ENCODE data around the gene WHRN.

The WHRN gene

GRCh38 chr9:114450833-114451706 is 54.2 kb downstream of the WHRN start:
- Histone ChIP-seq H3K4me1 (ENCODE audit: low read depth, poor library complexity, severe bottlenecking) (peaks cover 75% of the 10 kb centered on the region), H3K9ac (peak overlapping the region; percentile 4; the same call in 1 of the 2 replicates), H3K27ac (peak overlapping the region; percentile 89), H3K4me3 (IDR thresholded peaks at IDR 0.05; ENCODE audit: insufficient read depth, low read depth, low read length) (no peak overlapping the region), H4K20me1 (ENCODE audit: insufficient read depth) (no peaks in the 10 kb centered on the region), H3K36me3 (ENCODE audit: insufficient read depth) (no peaks in the 10 kb centered on the region), H3K27me3 (ENCODE audit: insufficient read depth, low read depth) (no peaks in the 10 kb centered on the region), H3K4me2 (peak overlapping the region; percentile 70), H3K79me2 (ENCODE audit: insufficient read depth, low read depth) (no peaks in the 10 kb centered on the region; the same call in 1 of the 2 replicates), H2AFZ (ENCODE audit: low read depth) (no peak overlapping the region)
- TF ChIP-seq CTCF (conservative IDR thresholded peaks at IDR 0.05; ENCODE audit: low read depth, low read length), result no peak

GRCh38 chr9:114450181-114450580 is 55.1 kb downstream of the WHRN start:
- no peaks in the 10 kb centered on the region for H3K27me3 ChIP-seq (ENCODE audit: insufficient read depth, low read depth)
- H4K20me1 ChIP-seq (ENCODE audit: insufficient read depth), result no peaks in the 10 kb centered on the region
- no peak overlapping the region for H3K27ac ChIP-seq
- no peak overlapping the region for H2AFZ ChIP-seq (ENCODE audit: low read depth)
- H3K79me2 ChIP-seq (ENCODE audit: insufficient read depth, low read depth), result no peaks in the 10 kb centered on the region; the same call in 1 of the 2 replicates
- H3K9ac ChIP-seq, result no peak overlapping the region
- peaks cover 75% of the 10 kb centered on the region for H3K4me1 ChIP-seq (ENCODE audit: low read depth, poor library complexity, severe bottlenecking)
- no peak for TF ChIP-seq CTCF (conservative IDR thresholded peaks at IDR 0.05; ENCODE audit: low read depth, low read length)
- no peak overlapping the region for H3K4me3 ChIP-seq (IDR thresholded peaks at IDR 0.05; ENCODE audit: insufficient read depth, low read depth, low read length)
- H3K4me2 ChIP-seq, result no peak overlapping the region; the same call in 1 of the 2 replicates
- H3K36me3 ChIP-seq (ENCODE audit: insufficient read depth), result no peaks in the 10 kb centered on the region

- no peak overlapping the region for H3K4me3 ChIP-seq (IDR thresholded peaks at IDR 0.05; ENCODE audit: insufficient read depth, low read depth, low read length)
- no peaks in the 10 kb centered on the region for H4K20me1 ChIP-seq (ENCODE audit: insufficient read depth)
- no peaks in the 10 kb centered on the region for H3K27me3 ChIP-seq (ENCODE audit: insufficient read depth, low read depth)
- H3K9ac ChIP-seq, result no peak overlapping the region
- no peaks in the 10 kb centered on the region; the same call in 1 of the 2 replicates for H3K79me2 ChIP-seq (ENCODE audit: insufficient read depth, low read depth)
- no peak overlapping the region; the same call in 1 of the 2 replicates for H3K27ac ChIP-seq
- peaks cover 66% of the 10 kb centered on the region for H3K4me1 ChIP-seq (ENCODE audit: low read depth, poor library complexity, severe bottlenecking)
- H3K4me2 ChIP-seq, result peak overlapping the region; percentile 19; the same call in 1 of the 2 replicates
- no peak overlapping the region for H2AFZ ChIP-seq (ENCODE audit: low read depth)
- no peak for TF ChIP-seq CTCF (conservative IDR thresholded peaks at IDR 0.05; ENCODE audit: low read depth, low read length)
- H3K36me3 ChIP-seq (ENCODE audit: insufficient read depth), result no peaks in the 10 kb centered on the region
Observed at GRCh38 chr9:114449236-114449635, 56.0 kb downstream of the WHRN start.

GRCh38 chr9:114448706-114449105 is 56.6 kb downstream of the WHRN start:
- H3K79me2 ChIP-seq (ENCODE audit: insufficient read depth, low read depth), result no peaks in the 10 kb centered on the region; the same call in 1 of the 2 replicates
- H3K4me1 ChIP-seq (ENCODE audit: low read depth, poor library complexity, severe bottlenecking), result peaks cover 61% of the 10 kb centered on the region
- H3K27ac ChIP-seq, result no peak overlapping the region; the same call in 1 of the 2 replicates
- H3K4me2 ChIP-seq, result no peak overlapping the region; the same call in 1 of the 2 replicates
- H2AFZ ChIP-seq (ENCODE audit: low read depth), result no peak overlapping the region
- no peaks in the 10 kb centered on the region for H3K27me3 ChIP-seq (ENCODE audit: insufficient read depth, low read depth)
- H3K9ac ChIP-seq, result no peak overlapping the region
- no peak for TF ChIP-seq CTCF (conservative IDR thresholded peaks at IDR 0.05; ENCODE audit: low read depth, low read length)
- no peaks in the 10 kb centered on the region for H3K36me3 ChIP-seq (ENCODE audit: insufficient read depth)
- no peaks in the 10 kb centered on the region for H4K20me1 ChIP-seq (ENCODE audit: insufficient read depth)
- no peak overlapping the region for H3K4me3 ChIP-seq (IDR thresholded peaks at IDR 0.05; ENCODE audit: insufficient read depth, low read depth, low read length)
